ENCODE results near the gene OR14C36. TPM values are rescaled to one million over a fixed set of nuclear protein-coding genes. Genes with fewer than 3 reads are reported as not detected.

OR14C36 gene
- total and polyA plus RNA-seq, 9 of the 15 experiments (the other 6 are each of a cell fraction or from before 2014, with no cell fraction given), result not detected

GRCh38 chr1:248361121-248361715 is 12.6 kb downstream of the OR14C36 start, which contains the start of gene OR2T4:
TSS of gene OR2T4 (plus strand) at chr1:248361665. CDS start at chr1:248361665, 0 bp downstream.
- H3K4me3 ChIP-seq, result no peak within 1 kb of the TSS
- H3K9me1 ChIP-seq (ENCODE audit: control insufficient read depth, insufficient read depth, low read length), result no peaks in the 10 kb centered on the region
- BruUV-seq (replicated peaks), result no TSS peak
- H2AFZ ChIP-seq (ENCODE audit: low read depth, low read length), result no peak within 1 kb of the TSS
- TF ChIP-seq ARID3A (IDR thresholded peaks at IDR 0.05; ENCODE audit: borderline replicate concordance, low read depth, low read length) (no peak), ZNF146 (CRISPR knock-in tag; IDR thresholded peaks at IDR 0.05; ENCODE audit: unreplicated experiment) (no peak), FOXJ3 (CRISPR knock-in tag; IDR thresholded peaks at IDR 0.05) (no peak), ZNF197 (CRISPR knock-in tag; IDR thresholded peaks at IDR 0.05; ENCODE audit: low read depth) (no peak), DEAF1 (CRISPR knock-in tag; IDR thresholded peaks at IDR 0.05) (no peak), POLR2H (tag; IDR thresholded peaks at IDR 0.05; ENCODE audit: low read depth) (no peak), RB1 (IDR thresholded peaks at IDR 0.05; ENCODE audit: low read depth) (no peak), EP400 (IDR thresholded peaks at IDR 0.05) (no peak)
- no peaks in the 10 kb centered on the region for H3K4me1 ChIP-seq (replicated peaks in 1 of 2; ENCODE audit: control insufficient read depth in 2 of 2, insufficient read depth in 2 of 2, low read length in 2 of 2)
- H3K9me3 ChIP-seq (replicated peaks; ENCODE audit: control insufficient read depth, insufficient read depth, low read depth, low read length), result peaks cover 6% of the 10 kb centered on the region; the same call in 1 of the 2 replicates
- 0% methylated on average over 3 of the region's 3 CpGs for WGBS (ENCODE audit: insufficient coverage, low coverage, missing lambda C conversion rate)
- no peaks in the 10 kb centered on the region for H4K20me1 ChIP-seq (replicated peaks; ENCODE audit: control insufficient read depth, insufficient read depth, low read length)
- POLR2A ChIA-PET, result no interaction called here
- in situ Hi-C loops (cut with MboI), result no loop called here
- CTCF ChIA-PET (ENCODE audit: low intra/inter-chr PET ratio), result no interaction called here
- H3K27me3 ChIP-seq (ENCODE audit: control insufficient read depth in 2 of 2, insufficient read depth in 2 of 2, low read length in 2 of 2), result no peaks in the 10 kb centered on the region
- H3K4me2 ChIP-seq (ENCODE audit: insufficient read depth, low read length), result no peak within 1 kb of the TSS
- no peaks in the 10 kb centered on the region for H3K79me2 ChIP-seq (ENCODE audit: control insufficient read depth, insufficient read depth, low read length)
- no peak for DNase-seq (ENCODE audit: extremely low read depth in 1 of 4, low spot score in 3 of 4)
- no peak within 1 kb of the TSS for H3K27ac ChIP-seq (ENCODE audit: extremely low read depth, low read depth, low read length)
- no peak for ATAC-seq
- intact Hi-C loops (cut with micrococcal nuclease), result no loop called here
- no peak within 1 kb of the TSS for H3K9ac ChIP-seq (ENCODE audit: insufficient read depth in 1 of 2, low read depth in 2 of 2, low read length in 2 of 2)
- no peaks in the 10 kb centered on the region for H3K36me3 ChIP-seq (ENCODE audit: control insufficient read depth, insufficient read depth, low read length)
- FAIRE-seq, result no peak
